ENCODE measurements around the gene ZC3H14.

- TF ChIP-seq, protein P1, sequence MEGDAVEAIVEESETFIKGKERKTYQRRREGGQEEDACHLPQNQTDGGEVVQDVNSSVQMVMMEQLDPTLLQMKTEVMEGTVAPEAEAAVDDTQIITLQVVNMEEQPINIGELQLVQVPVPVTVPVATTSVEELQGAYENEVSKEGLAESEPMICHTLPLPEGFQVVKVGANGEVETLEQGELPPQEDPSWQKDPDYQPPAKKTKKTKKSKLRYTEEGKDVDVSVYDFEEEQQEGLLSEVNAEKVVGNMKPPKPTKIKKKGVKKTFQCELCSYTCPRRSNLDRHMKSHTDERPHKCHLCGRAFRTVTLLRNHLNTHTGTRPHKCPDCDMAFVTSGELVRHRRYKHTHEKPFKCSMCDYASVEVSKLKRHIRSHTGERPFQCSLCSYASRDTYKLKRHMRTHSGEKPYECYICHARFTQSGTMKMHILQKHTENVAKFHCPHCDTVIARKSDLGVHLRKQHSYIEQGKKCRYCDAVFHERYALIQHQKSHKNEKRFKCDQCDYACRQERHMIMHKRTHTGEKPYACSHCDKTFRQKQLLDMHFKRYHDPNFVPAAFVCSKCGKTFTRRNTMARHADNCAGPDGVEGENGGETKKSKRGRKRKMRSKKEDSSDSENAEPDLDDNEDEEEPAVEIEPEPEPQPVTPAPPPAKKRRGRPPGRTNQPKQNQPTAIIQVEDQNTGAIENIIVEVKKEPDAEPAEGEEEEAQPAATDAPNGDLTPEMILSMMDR (IDR thresholded peaks at IDR 0.05; ENCODE audit: low read length), result no peak
- TF ChIP-seq EZH2phosphoT487 (IDR thresholded peaks at IDR 0.05; ENCODE audit: low read length) (no peak), EZH2 (optimal IDR thresholded peaks at IDR 0.05; ENCODE audit: low read depth, low read length) (no peak)
These were observed 68.3 kb downstream of the ZC3H14 start for GRCh38 chr14:88631091-88631490.
